SU-DHL-6 (cell line): ENCODE data around the gene PTPN4.

Source experiments
- H2AFZ ChIP-seq: fragments of 200-600 bp; sonication (generic); 2 replicates; pipeline ENCODE4 v1.6.1; 2014; ENCODE audit warnings: low read depth, mild to moderate bottlenecking, moderate library complexity, mixed read lengths, antibody characterized with exemption, low read length; ENCODE audit not compliant: severe bottlenecking
- H3F3A ChIP-seq: fragments of 200-600 bp; shearing (Covaris generic); 2 replicates; pipeline ENCODE4 v1.6.0; 2016; ENCODE audit warnings: antibody characterized with exemption, mild to moderate bottlenecking; ENCODE audit not compliant: insufficient read depth
- H3K27ac ChIP-seq: fragments of 200-600 bp; sonication (generic); 2 replicates; pipeline ENCODE4 v1.5.1; 2016; ENCODE audit warnings: low read depth, mild to moderate bottlenecking, low read length, moderate library complexity, mixed read lengths
- H3K27me3 ChIP-seq: fragments of 200-600 bp; sonication (generic), shearing (Covaris generic); 2 replicates; pipeline ENCODE4 v1.6.0; 2014; ENCODE audit warnings: mild to moderate bottlenecking, low read length
- H3K36me3 ChIP-seq: fragments of 200-600 bp; sonication (generic); 2 replicates; pipeline ENCODE4 v1.6.1; 2014; ENCODE audit warnings: mild to moderate bottlenecking, low read length, mixed read lengths
- H3K4me2 ChIP-seq: fragments of 300-600, 200-600 bp; shearing (Covaris generic), sonication (generic); 2 replicates; pipeline ENCODE4 v1.6.0; 2014; ENCODE audit warnings: low read length, low read depth, mild to moderate bottlenecking; ENCODE audit not compliant: poor library complexity, severe bottlenecking
- H3K4me3 ChIP-seq: fragments of 200-600 bp; sonication (generic); 2 replicates; pipeline ENCODE4 v1.5.1; 2014; ENCODE audit warnings: antibody characterized with exemption, low read length, mild to moderate bottlenecking, mixed read lengths; ENCODE audit not compliant: insufficient read depth, poor library complexity, severe bottlenecking
- H3K79me2 ChIP-seq: fragments of 200-600 bp; sonication (generic); 2 replicates; pipeline ENCODE4 v1.6.1; 2014; ENCODE audit warnings: mild to moderate bottlenecking, low read length, moderate library complexity; ENCODE audit not compliant: insufficient read depth
- H3K9ac ChIP-seq: fragments of 200-600 bp; sonication (generic); 2 replicates; pipeline ENCODE4 v1.7.0; 2014; ENCODE audit warnings: mild to moderate bottlenecking, low read length
- H3K9me2 ChIP-seq: fragments of 200-600 bp; sonication (generic); replicated peaks from 2 replicates; pipeline ENCODE4 v1.6.1; 2014; ENCODE audit warnings: low read length; ENCODE audit not compliant: insufficient read depth
- H3K9me3 ChIP-seq: fragments of 200-600 bp; sonication (generic); 2 replicates; pipeline ENCODE4 v1.6.1; 2014; ENCODE audit warnings: low read length, mixed read lengths; ENCODE audit not compliant: insufficient read depth
- H4K20me1 ChIP-seq: fragments of 200-600 bp; sonication (generic); 2 replicates; pipeline ENCODE4 v1.6.1; 2014; ENCODE audit warnings: low read depth, mild to moderate bottlenecking, antibody characterized with exemption, low read length, moderate library complexity, mixed read lengths
- CTCF ChIP-seq: fragments of 200-600 bp; sonication (generic); IDR thresholded peaks from one replicate; pipeline ENCODE4 v1.5.1; 2017; ENCODE audit warnings: antibody characterized with exemption, mild to moderate bottlenecking, low read length, moderate library complexity; ENCODE audit not compliant: insufficient read depth, poor library complexity, severe bottlenecking
- EZH2phosphoT487 ChIP-seq: fragments of 200-600 bp; sonication (generic), shearing (Covaris generic); conservative IDR thresholded peaks from 2 replicates; pipeline ENCODE4 v1.6.1; 2018; ENCODE audit warnings: mild to moderate bottlenecking, antibody characterized with exemption, low read length, moderate library complexity, mixed read lengths

PTPN4 gene

GRCh38 chr2:119947535-119947934 lies 187.8 kb downstream of the PTPN4 start:
- H2AFZ ChIP-seq: no peak overlapping the region
- H3K9me2 ChIP-seq: no peaks in the 10 kb centered on the region
- no peaks in the 10 kb centered on the region for H3K79me2 ChIP-seq
- no peaks in the 10 kb centered on the region for H4K20me1 ChIP-seq
- H3K27me3 ChIP-seq: no peaks in the 10 kb centered on the region
- H3K4me3 ChIP-seq: no peak overlapping the region
- H3K9me3 ChIP-seq: no peaks in the 10 kb centered on the region
- H3K9ac ChIP-seq: no peak overlapping the region
- no peak overlapping the region for H3K27ac ChIP-seq
- no peaks in the 10 kb centered on the region for H3F3A ChIP-seq
- H3K36me3 ChIP-seq: peaks cover 5% of the 10 kb centered on the region; the same call in 1 of the 2 replicates
- TF ChIP-seq CTCF (no peak), EZH2phosphoT487 (no peak)
- H3K4me2 ChIP-seq: no peak overlapping the region

GRCh38 chr2:119950966-119951365 lies 191.2 kb downstream of the PTPN4 start:
- no peak overlapping the region for H3K4me3 ChIP-seq
- TF ChIP-seq EZH2phosphoT487 (no peak), CTCF (no peak)
- H3K79me2 ChIP-seq: no peaks in the 10 kb centered on the region
- H4K20me1 ChIP-seq: no peaks in the 10 kb centered on the region
- H3K27me3 ChIP-seq: no peaks in the 10 kb centered on the region
- no peaks in the 10 kb centered on the region for H3K9me3 ChIP-seq
- no peak overlapping the region for H3K4me2 ChIP-seq
- peaks cover 5% of the 10 kb centered on the region; the same call in 1 of the 2 replicates for H3K36me3 ChIP-seq
- H3K9me2 ChIP-seq: no peaks in the 10 kb centered on the region
- H3K27ac ChIP-seq: no peak overlapping the region
- no peaks in the 10 kb centered on the region for H3F3A ChIP-seq
- no peak overlapping the region for H3K9ac ChIP-seq
- H2AFZ ChIP-seq: no peak overlapping the region

- peaks cover 20% of the 10 kb centered on the region for H3K36me3 ChIP-seq
- no peak overlapping the region for H3K4me2 ChIP-seq
- no peaks in the 10 kb centered on the region for H3F3A ChIP-seq
- no peak overlapping the region for H2AFZ ChIP-seq
- no peak overlapping the region for H3K4me3 ChIP-seq
- H3K27ac ChIP-seq: no peak overlapping the region
- no peaks in the 10 kb centered on the region for H3K27me3 ChIP-seq
- H3K9me2 ChIP-seq: no peaks in the 10 kb centered on the region
- peaks cover 4% of the 10 kb centered on the region; the same call in 1 of the 2 replicates for H3K9me3 ChIP-seq
- H3K9ac ChIP-seq: no peak overlapping the region
- H3K79me2 ChIP-seq: no peaks in the 10 kb centered on the region
- TF ChIP-seq EZH2phosphoT487: no peak
- TF ChIP-seq CTCF: no peak
- no peaks in the 10 kb centered on the region for H4K20me1 ChIP-seq
Measured at GRCh38 chr2:119958670-119959268, 199.0 kb downstream of the PTPN4 start.

- Histone ChIP-seq H3K79me2 (no peaks in the 10 kb centered on the region), H3F3A (no peaks in the 10 kb centered on the region), H3K27me3 (no peaks in the 10 kb centered on the region), H3K4me3 (no peak overlapping the region), H3K9me2 (no peaks in the 10 kb centered on the region), H2AFZ (no peak overlapping the region), H3K27ac (no peak overlapping the region), H3K9ac (no peak overlapping the region), H3K4me2 (no peak overlapping the region), H3K9me3 (peaks cover 4% of the 10 kb centered on the region; the same call in 1 of the 2 replicates), H3K36me3 (peaks cover 20% of the 10 kb centered on the region), H4K20me1 (no peaks in the 10 kb centered on the region)
- no peak for TF ChIP-seq CTCF
- TF ChIP-seq EZH2phosphoT487: no peak
Measured at GRCh38 chr2:119960821-119961220, 201.1 kb downstream of the PTPN4 start.
